DND-41 (cell line): ENCODE data around the gene PHLPP1.

Source experiments
- EZH2 ChIP-seq: IDR thresholded peaks from 3 replicates; pipeline ENCODE4 v1.6.1; 2012; ENCODE audit warnings: borderline replicate concordance, low read depth, mild to moderate bottlenecking, moderate library complexity, low read length, inconsistent platforms; ENCODE audit not compliant: severe bottlenecking
- TF ChIP-seq, protein P1 (sequence below): IDR thresholded peaks from 2 replicates; pipeline ENCODE4 v1.5.1; 2012; ENCODE audit warnings: borderline replicate concordance, low read length, moderate library complexity, mild to moderate bottlenecking; ENCODE audit not compliant: poor library complexity, severe bottlenecking; ENCODE audit errors: extremely low read depth

DNA sequence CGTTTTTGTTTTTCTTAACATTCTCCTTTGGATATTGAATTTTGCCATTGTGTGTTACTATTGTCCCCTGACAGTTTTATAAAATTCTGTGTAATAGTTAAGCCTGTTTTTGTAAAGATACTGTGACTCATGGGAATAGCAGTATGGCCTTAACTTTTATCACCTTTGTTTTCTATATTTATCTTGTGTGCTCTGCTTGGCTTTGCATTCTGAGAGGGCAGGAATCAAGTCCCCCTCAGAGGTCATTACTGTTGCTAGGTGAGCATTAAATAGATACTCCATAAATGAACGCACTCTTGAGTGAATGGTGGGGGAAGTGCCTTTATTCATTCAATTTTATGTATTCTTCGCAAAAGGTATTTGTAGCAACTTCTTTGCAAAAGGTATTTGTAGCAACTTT is 160.0 kb downstream of the PHLPP1 start:
- TF ChIP-seq, protein P1, sequence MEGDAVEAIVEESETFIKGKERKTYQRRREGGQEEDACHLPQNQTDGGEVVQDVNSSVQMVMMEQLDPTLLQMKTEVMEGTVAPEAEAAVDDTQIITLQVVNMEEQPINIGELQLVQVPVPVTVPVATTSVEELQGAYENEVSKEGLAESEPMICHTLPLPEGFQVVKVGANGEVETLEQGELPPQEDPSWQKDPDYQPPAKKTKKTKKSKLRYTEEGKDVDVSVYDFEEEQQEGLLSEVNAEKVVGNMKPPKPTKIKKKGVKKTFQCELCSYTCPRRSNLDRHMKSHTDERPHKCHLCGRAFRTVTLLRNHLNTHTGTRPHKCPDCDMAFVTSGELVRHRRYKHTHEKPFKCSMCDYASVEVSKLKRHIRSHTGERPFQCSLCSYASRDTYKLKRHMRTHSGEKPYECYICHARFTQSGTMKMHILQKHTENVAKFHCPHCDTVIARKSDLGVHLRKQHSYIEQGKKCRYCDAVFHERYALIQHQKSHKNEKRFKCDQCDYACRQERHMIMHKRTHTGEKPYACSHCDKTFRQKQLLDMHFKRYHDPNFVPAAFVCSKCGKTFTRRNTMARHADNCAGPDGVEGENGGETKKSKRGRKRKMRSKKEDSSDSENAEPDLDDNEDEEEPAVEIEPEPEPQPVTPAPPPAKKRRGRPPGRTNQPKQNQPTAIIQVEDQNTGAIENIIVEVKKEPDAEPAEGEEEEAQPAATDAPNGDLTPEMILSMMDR, result no peak
- TF ChIP-seq EZH2, result no peak
